ENCODE data around the gene ZCCHC14.

ZCCHC14 gene

GRCh38 chr16:87466975-87467501, 25.8 kb downstream of the ZCCHC14 start:
- TF ChIP-seq CTCF (IDR thresholded peaks at IDR 0.05; ENCODE audit: insufficient read depth, low read length, poor library complexity, severe bottlenecking): no peak
- no peak for DNase-seq (ENCODE audit: extremely low read depth, insufficient read length)

GRCh38 chr16:87465879-87466278, 26.9 kb downstream of the ZCCHC14 start:
- Histone ChIP-seq H3K27me3 (replicated peaks; ENCODE audit: control insufficient read depth, insufficient read depth, low read length) (no peaks in the 10 kb centered on the region; the same call in 1 of the 2 replicates), H3K36me3 (ENCODE audit: control insufficient read depth, insufficient read depth, low read length) (no peaks in the 10 kb centered on the region), H3K4me3 (replicated peaks; ENCODE audit: low read depth, low read length) (no peak overlapping the region)
- DNase-seq (ENCODE audit: extremely low read depth, insufficient read length): no peak
- TF ChIP-seq CTCF (IDR thresholded peaks at IDR 0.05; ENCODE audit: insufficient read depth, low read length, poor library complexity, severe bottlenecking): no peak

More at GRCh38 chr16:87466975-87467501, 25.8 kb downstream of the ZCCHC14 start:
- no peak overlapping the region for H3K4me3 ChIP-seq (replicated peaks; ENCODE audit: low read depth, low read length)
- no peaks in the 10 kb centered on the region for H3K36me3 ChIP-seq (ENCODE audit: control insufficient read depth, insufficient read depth, low read length)
- H3K27me3 ChIP-seq (replicated peaks; ENCODE audit: control insufficient read depth, insufficient read depth, low read length): no peaks in the 10 kb centered on the region

- TF ChIP-seq CTCF (IDR thresholded peaks at IDR 0.05; ENCODE audit: insufficient read depth, low read length, poor library complexity, severe bottlenecking): no peak
- no peak for DNase-seq (ENCODE audit: extremely low read depth, insufficient read length)
- H3K4me3 ChIP-seq (replicated peaks; ENCODE audit: low read depth, low read length): no peak overlapping the region
- no peaks in the 10 kb centered on the region for H3K36me3 ChIP-seq (ENCODE audit: control insufficient read depth, insufficient read depth, low read length)
- H3K27me3 ChIP-seq (replicated peaks; ENCODE audit: control insufficient read depth, insufficient read depth, low read length): no peaks in the 10 kb centered on the region; the same call in 1 of the 2 replicates
These were observed 27.5 kb downstream of the ZCCHC14 start for GRCh38 chr16:87465306-87465705.

- DNase-seq (ENCODE audit: extremely low read depth, insufficient read length): no peak
- H3K4me3 ChIP-seq (replicated peaks; ENCODE audit: low read depth, low read length): no peak overlapping the region
These were observed 28.0 kb downstream of the ZCCHC14 start for GRCh38 chr16:87464691-87465300.

GRCh38 chr16:87463722-87464690, 28.8 kb downstream of the ZCCHC14 start:
- no peak for DNase-seq (ENCODE audit: extremely low read depth, insufficient read length)
- TF ChIP-seq CTCF (IDR thresholded peaks at IDR 0.05; ENCODE audit: insufficient read depth, low read length, poor library complexity, severe bottlenecking): no peak
- H3K27me3 ChIP-seq (replicated peaks; ENCODE audit: control insufficient read depth, insufficient read depth, low read length): no peaks in the 10 kb centered on the region; the same call in 1 of the 2 replicates
- H3K4me3 ChIP-seq (replicated peaks; ENCODE audit: low read depth, low read length): no peak overlapping the region
- H3K36me3 ChIP-seq (ENCODE audit: control insufficient read depth, insufficient read depth, low read length): no peaks in the 10 kb centered on the region

More at GRCh38 chr16:87464691-87465300, 28.0 kb downstream of the ZCCHC14 start:
- no peaks in the 10 kb centered on the region for H3K36me3 ChIP-seq (ENCODE audit: control insufficient read depth, insufficient read depth, low read length)
- H3K27me3 ChIP-seq (replicated peaks; ENCODE audit: control insufficient read depth, insufficient read depth, low read length): no peaks in the 10 kb centered on the region; the same call in 1 of the 2 replicates
- TF ChIP-seq CTCF (IDR thresholded peaks at IDR 0.05; ENCODE audit: insufficient read depth, low read length, poor library complexity, severe bottlenecking): no peak

All from GM06990 (cell line).